CD14-positive monocyte (primary cell): ENCODE results near the gene GABRB2. TPM values are rescaled to one million over a fixed set of nuclear protein-coding genes. Genes with fewer than 3 reads are reported as not detected.

Experiments used
- DNase-seq, 3 donors: peaks; one replicate each; pipeline ENCODE4 v3.0.0-alpha.2; 2011 to 2022
- H2AFZ ChIP-seq: 2 replicates; pipeline ENCODE4 v1.6.0; 2012; ENCODE audit warnings: mild to moderate bottlenecking, low read depth, low read length, inconsistent platforms; ENCODE audit not compliant: insufficient read depth, poor library complexity, severe bottlenecking
- H3K27ac ChIP-seq, 2 donors: 1 replicate in 1 of 2; 2 replicates in 1 of 2; pipeline ENCODE4 v1.5.1; 2012 to 2013; ENCODE audit warnings: low read length in 2 of 2, control low read depth in 1 of 2, inconsistent platforms in 1 of 2, low read depth in 1 of 2, mild to moderate bottlenecking in 1 of 2
- H3K27me3 ChIP-seq, 2 donors: one replicate each; pipeline versions ENCODE4 v1.6.0 to v1.6.1; 2011 to 2013; ENCODE audit warnings: low read length in 2 of 2; ENCODE audit not compliant: control insufficient read depth in 2 of 2, insufficient read depth in 2 of 2
- H3K36me3 ChIP-seq, 2 donors: replicated peaks in 1 of 2; 1 replicate in 1 of 2; 2 replicates in 1 of 2; pipeline versions ENCODE4 v1.5.1 to v1.6.1; 2012 to 2013; ENCODE audit warnings: low read length in 2 of 2, control low read depth in 1 of 2, inconsistent platforms in 1 of 2, mild to moderate bottlenecking in 1 of 2; ENCODE audit not compliant: insufficient read depth in 2 of 2, control insufficient read depth in 1 of 2
- H3K4me1 ChIP-seq, 2 donors: 1 replicate in 1 of 2; 2 replicates in 1 of 2; pipeline versions ENCODE4 v1.5.1 to v1.6.1; 2012 to 2013; ENCODE audit warnings: low read length in 2 of 2, control low read depth in 1 of 2, inconsistent platforms in 1 of 2, mild to moderate bottlenecking in 1 of 2, moderate library complexity in 1 of 2; ENCODE audit not compliant: insufficient read depth in 2 of 2, control insufficient read depth in 1 of 2
- H3K4me2 ChIP-seq: replicated peaks from 2 replicates; pipeline ENCODE3; 2012; ENCODE audit warnings: low read length, moderate library complexity, mild to moderate bottlenecking; ENCODE audit not compliant: poor library complexity, severe bottlenecking; ENCODE audit errors: extremely low read depth
- H3K4me3 ChIP-seq, 3 experiments: fragments of 200-600 bp in 1 of 3; sonication (generic) in 1 of 3; replicated peaks in 1 of 3; 1 replicate in 2 of 3; 2 replicates in 1 of 3; pipeline ENCODE4 v1.5.1; 2011 to 2013; ENCODE audit warnings: low read length in 3 of 3, mild to moderate bottlenecking in 3 of 3, control low read depth in 2 of 3, low read depth in 2 of 3, inconsistent platforms in 1 of 3, moderate library complexity in 1 of 3
- H3K79me2 ChIP-seq: 2 replicates; pipeline ENCODE4 v1.6.0; 2012; ENCODE audit warnings: mild to moderate bottlenecking, control low read depth, inconsistent platforms, low read length, moderate library complexity; ENCODE audit not compliant: insufficient read depth
- H3K9ac ChIP-seq: 2 replicates; pipeline ENCODE4 v1.6.0; 2017; ENCODE audit warnings: low read length, mild to moderate bottlenecking; ENCODE audit not compliant: insufficient read depth, poor library complexity, severe bottlenecking
- H3K9me3 ChIP-seq, 2 donors: replicated peaks in 1 of 2; 1 replicate in 1 of 2; 2 replicates in 1 of 2; pipeline versions ENCODE4 v1.5.1 to v1.6.1; 2012 to 2013; ENCODE audit warnings: low read length in 2 of 2, control low read depth in 1 of 2; ENCODE audit not compliant: control insufficient read depth in 1 of 2, insufficient read depth in 1 of 2
- H4K20me1 ChIP-seq: 2 replicates; pipeline ENCODE4 v1.6.0; 2012; ENCODE audit warnings: mild to moderate bottlenecking, low read length, control low read depth, moderate library complexity; ENCODE audit not compliant: insufficient read depth
- H3K27ac Mint-ChIP-seq, 7 donors: one replicate each; pipeline ENCODE4 v1.8.0; 2020; ENCODE audit warnings: mild to moderate bottlenecking in 7 of 7, mixed read lengths in 7 of 7, moderate library complexity in 6 of 7, inconsistent platforms in 2 of 7
- H3K27me3 Mint-ChIP-seq, 3 donors: one replicate each; pipeline ENCODE4 v1.8.0; 2021 to 2022; ENCODE audit warnings: low read depth in 3 of 3, mild to moderate bottlenecking in 3 of 3, mixed read lengths in 3 of 3, moderate library complexity in 3 of 3, inconsistent platforms in 1 of 3
- H3K36me3 Mint-ChIP-seq, 2 donors: one replicate each; pipeline ENCODE4 v1.8.0; 2020; ENCODE audit warnings: mixed read lengths in 2 of 2, inconsistent platforms in 1 of 2, mild to moderate bottlenecking in 1 of 2
- H3K4me1 Mint-ChIP-seq: one replicate; pipeline ENCODE4 v1.8.0; 2020; ENCODE audit warnings: mild to moderate bottlenecking, mixed read lengths
- H3K4me3 Mint-ChIP-seq, 2 donors: one replicate each; pipeline ENCODE4 v1.8.0; 2020; ENCODE audit warnings: mild to moderate bottlenecking in 2 of 2, mixed read lengths in 2 of 2, moderate library complexity in 1 of 2
- H3K9me3 Mint-ChIP-seq, 7 donors: one replicate each; pipeline ENCODE4 v1.8.0; 2020 to 2022; ENCODE audit warnings: mixed read lengths in 7 of 7, mild to moderate bottlenecking in 6 of 7, moderate library complexity in 6 of 7, inconsistent platforms in 2 of 7
- CTCF ChIP-seq: fragments of 200-600 bp; IDR thresholded peaks from one replicate; pipeline ENCODE4 v1.8.0; 2022; ENCODE audit warnings: antibody characterized with exemption, mild to moderate bottlenecking
- WGBS: methylation state at CpG from one replicate; pipeline ENCODE4 v1.1.5; 2013; ENCODE audit warnings: missing lambda C conversion rate; ENCODE audit not compliant: insufficient coverage; 5-methylcytosine and 5-hydroxymethylcytosine counted together
- intact Hi-C, 2 donors: fragments of 100-400 bp; cut with micrococcal nuclease; formaldehyde crosslinking; loops; one replicate each; pipeline versions ENCODE4 v1.15.0 to v1.15.1; 2023
- polyA plus RNA-seq, 3 donors: library from polyadenylated mRNA; depleted of rRNA in 1 of 3; unstranded in 2 of 3; stranded (reverse) in 1 of 3; fragments of 300-500 nt in 2 of 3; fragments of >200 nt in 1 of 3; fragmentation: Illumina TruSeq in 2 of 3; gene quantifications; 1 replicate in 2 of 3; 2 replicates in 1 of 3; pipeline ENCODE4 v1.2.3, GENCODE V29; 2012 to 2021

Gene GABRB2
- polyA plus RNA-seq, 3 donors = not detected

- Mint-ChIP-seq H3K27ac (no peak overlapping the region), H3K27me3 (peaks cover 0 to 3% (median 0%) of the 10 kb centered on the region in 3 donors), H3K4me3 (no peak overlapping the region), H3K4me1 (no peaks in the 10 kb centered on the region), H3K36me3 (no peaks in the 10 kb centered on the region), H3K9me3 (peaks cover 0 to 2% (median 2%) of the 10 kb centered on the region in 7 donors)
- no peak overlapping the region for H3K9ac ChIP-seq
- no peaks in the 10 kb centered on the region for H4K20me1 ChIP-seq
- intact Hi-C loops = no loop called here
- H3K4me1 ChIP-seq = no peaks in the 10 kb centered on the region
- TF ChIP-seq CTCF = no peak
- no peaks in the 10 kb centered on the region for H3K36me3 ChIP-seq
- DNase-seq = no peak
- no peaks in the 10 kb centered on the region for H3K27me3 ChIP-seq
- H3K27ac ChIP-seq = no peak overlapping the region
- no peak overlapping the region for H3K4me3 ChIP-seq
- no peak overlapping the region for H3K4me2 ChIP-seq
- no peak overlapping the region for H2AFZ ChIP-seq
- WGBS = no CpG with 5 or more reads among the region's 1 CpG
- H3K9me3 ChIP-seq = no peaks in the 10 kb centered on the region
- no peaks in the 10 kb centered on the region for H3K79me2 ChIP-seq
Observed at GRCh38 chr5:161302559-161302958, 244.0 kb downstream of the GABRB2 start.

GRCh38 chr5:161301586-161301985, 244.9 kb downstream of the GABRB2 start:
- no peak overlapping the region for H3K4me3 Mint-ChIP-seq
- no CpG with 5 or more reads among the region's 2 CpGs for WGBS
- Histone ChIP-seq H3K27ac (no peak overlapping the region), H3K79me2 (no peaks in the 10 kb centered on the region), H4K20me1 (no peaks in the 10 kb centered on the region), H2AFZ (no peak overlapping the region), H3K9me3 (no peaks in the 10 kb centered on the region), H3K4me3 (no peak overlapping the region), H3K36me3 (no peaks in the 10 kb centered on the region), H3K4me2 (no peak overlapping the region), H3K4me1 (no peaks in the 10 kb centered on the region), H3K9ac (no peak overlapping the region), H3K27me3 (no peaks in the 10 kb centered on the region)
- no peak for DNase-seq
- H3K27ac Mint-ChIP-seq = no peak overlapping the region
- H3K9me3 Mint-ChIP-seq = peaks cover 0 to 6% (median 2%) of the 10 kb centered on the region in 7 donors
- H3K4me1 Mint-ChIP-seq = no peaks in the 10 kb centered on the region
- intact Hi-C loops = no loop called here
- no peak for TF ChIP-seq CTCF
- H3K36me3 Mint-ChIP-seq = no peaks in the 10 kb centered on the region
- peaks cover 0 to 3% (median 0%) of the 10 kb centered on the region in 3 donors for H3K27me3 Mint-ChIP-seq
